ENCODE results near the gene WDR31. TPM values are rescaled to one million over a fixed set of nuclear protein-coding genes. Genes with fewer than 3 reads are reported as not detected.
A peak's percentile ranks its signal among the peaks of the same experiment; 100 is the strongest.
"Not testable (repeated sequence)": the region's sequence is repeated elsewhere in the genome, so short reads cannot be mapped to it uniquely, and the experiment has no call there.

WDR31 gene
- polyA plus RNA-seq (ENCODE audit: insufficient read length): 2.3 TPM

- peak; percentile 92 for DNase-seq
Observed at GRCh38 chr9:113340011-113340699, at the start of gene WDR31. Gene WDR31 (minus strand): TSS chr9:113340275. CDS start chr9:113332022, 8,253 bp downstream.

GRCh38 chr9:113389451-113389850, 49.4 kb upstream of the WDR31 start:
- no peak for DNase-seq

GRCh38 chr9:113388833-113389232, 48.8 kb upstream of the WDR31 start:
- DNase-seq: no peak

- DNase-seq: no peak
Observed at GRCh38 chr9:113387560-113388230, 47.6 kb upstream of the WDR31 start.

- DNase-seq: no peak
Observed at GRCh38 chr9:113386571-113387393, 46.7 kb upstream of the WDR31 start.

- no peak for DNase-seq
Observed at GRCh38 chr9:113381909-113382411, 41.9 kb upstream of the WDR31 start.

- DNase-seq: not testable (repeated sequence)
Observed at GRCh38 chr9:113381441-113381840, 41.4 kb upstream of the WDR31 start.

- no peak for DNase-seq
Observed at GRCh38 chr9:113380869-113381378, 40.8 kb upstream of the WDR31 start.

- not testable (repeated sequence) for DNase-seq
Observed at GRCh38 chr9:113379829-113380210, 39.7 kb upstream of the WDR31 start.

- DNase-seq: not testable (repeated sequence)
Observed at GRCh38 chr9:113379094-113379828, 39.2 kb upstream of the WDR31 start.

- DNase-seq: peak; percentile 76
Observed at GRCh38 chr9:113376634-113377567, 36.8 kb upstream of the WDR31 start, which contains the start of gene HDHD3. Gene HDHD3 (minus strand): TSS chr9:113376986. CDS start chr9:113374354, 2,632 bp downstream.

GRCh38 chr9:113375057-113376023, 35.3 kb upstream of the WDR31 start:
- no peak for DNase-seq

GRCh38 chr9:113373676-113374392, 33.8 kb upstream of the WDR31 start:
- DNase-seq: no peak

- DNase-seq: no peak
Observed at GRCh38 chr9:113373256-113373655, 33.2 kb upstream of the WDR31 start.

GRCh38 chr9:113372059-113372458, 32.0 kb upstream of the WDR31 start:
- DNase-seq: no peak

GRCh38 chr9:113370806-113371325, 30.8 kb upstream of the WDR31 start:
- DNase-seq: no peak

GRCh38 chr9:113369855-113370140, 29.7 kb upstream of the WDR31 start:
- no peak for DNase-seq

- no peak for DNase-seq
Observed at GRCh38 chr9:113368982-113369854, 29.1 kb upstream of the WDR31 start.

Measured in hindlimb muscle (tissue), 1 donor.